Raji (cell line): Measurements from ENCODE around the gene SORCS1.

Experiments used
- POLR2A ChIP-seq: IDR thresholded peaks from 2 replicates; pipeline ENCODE4 v1.6.1; 2011; ENCODE audit warnings: low read depth, low read length, control low read depth; ENCODE audit not compliant: insufficient read depth

The SORCS1 gene

DNA sequence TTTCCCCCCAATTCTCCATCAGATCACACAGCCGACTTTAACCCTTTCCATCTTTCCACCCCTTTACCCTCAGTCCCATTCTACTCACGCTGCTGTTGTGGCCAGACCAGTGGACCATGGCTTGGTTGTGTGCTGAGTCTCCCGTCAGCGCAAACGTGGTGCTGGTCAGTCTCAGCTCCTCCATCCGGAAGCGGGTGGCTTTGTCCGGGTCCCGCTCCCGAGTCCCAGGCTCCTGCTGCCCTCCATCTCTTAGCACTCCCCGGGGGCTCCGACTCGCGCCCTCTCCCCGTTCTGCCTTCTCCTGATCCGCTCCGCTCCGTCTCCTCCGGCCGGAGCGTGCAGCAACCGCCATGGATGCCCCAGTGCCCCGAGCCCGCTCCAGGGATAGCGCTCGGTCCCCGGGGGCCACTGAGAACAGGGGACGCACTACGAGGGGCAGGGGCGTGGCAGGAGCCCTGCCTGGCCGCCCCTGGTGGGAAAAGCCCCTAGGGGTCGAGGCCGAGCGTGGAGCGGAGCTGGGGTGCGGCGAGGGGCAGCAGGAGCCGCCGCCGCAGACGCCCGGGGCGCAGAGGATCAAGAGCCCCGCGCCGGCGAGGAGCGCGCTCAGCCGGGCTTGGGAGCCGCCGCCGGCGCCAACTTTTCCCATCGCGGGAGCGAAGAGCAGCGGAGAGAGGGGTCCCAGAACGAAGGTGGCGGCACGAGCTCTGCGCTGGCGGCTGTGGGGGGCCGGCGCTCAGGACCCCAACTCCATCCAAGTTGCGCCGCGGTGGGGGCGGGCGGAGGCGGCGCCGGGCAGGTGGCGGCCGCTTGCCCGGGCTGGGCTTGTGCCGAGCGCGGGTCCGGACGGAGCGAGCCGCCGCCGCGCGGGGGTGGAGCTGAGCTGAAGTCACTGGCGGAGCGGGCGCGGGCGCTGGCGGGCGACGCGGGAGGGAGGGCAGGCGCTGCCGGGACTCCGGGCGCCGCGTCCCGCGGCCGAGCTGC, at the start of gene SORCS1:
Gene SORCS1 (minus strand): TSS at position 826 of the 981 bp plus-strand sequence.
- no peak for TF ChIP-seq POLR2A

GRCh38 chr10:107214261-107214660, 49.8 kb upstream of the SORCS1 start:
- no peak for TF ChIP-seq POLR2A

GRCh38 chr10:107213861-107214260, 49.4 kb upstream of the SORCS1 start:
- no peak for TF ChIP-seq POLR2A

GRCh38 chr10:107206833-107207232, 42.3 kb upstream of the SORCS1 start:
- TF ChIP-seq POLR2A = no peak

- no peak for TF ChIP-seq POLR2A
Measured at GRCh38 chr10:107169516-107169915, 5.0 kb upstream of the SORCS1 start.

GRCh38 chr10:107168738-107169137, 4.2 kb upstream of the SORCS1 start:
- no peak for TF ChIP-seq POLR2A

- no peak for TF ChIP-seq POLR2A
Measured at GRCh38 chr10:107166403-107166802, 1.9 kb upstream of the SORCS1 start.

- no peak for TF ChIP-seq POLR2A
Measured at GRCh38 chr10:107164992-107165391, 486 bp upstream of the SORCS1 start.

- TF ChIP-seq POLR2A = no peak
Measured at GRCh38 chr10:107163076-107163855, 1.2 kb downstream of the SORCS1 start.

GRCh38 chr10:107160866-107161265, 3.6 kb downstream of the SORCS1 start:
- no peak for TF ChIP-seq POLR2A

GRCh38 chr10:107159871-107160270, 4.6 kb downstream of the SORCS1 start:
- no peak for TF ChIP-seq POLR2A

- TF ChIP-seq POLR2A = no peak
Measured at GRCh38 chr10:107157071-107157470, 7.4 kb downstream of the SORCS1 start.

DNA sequence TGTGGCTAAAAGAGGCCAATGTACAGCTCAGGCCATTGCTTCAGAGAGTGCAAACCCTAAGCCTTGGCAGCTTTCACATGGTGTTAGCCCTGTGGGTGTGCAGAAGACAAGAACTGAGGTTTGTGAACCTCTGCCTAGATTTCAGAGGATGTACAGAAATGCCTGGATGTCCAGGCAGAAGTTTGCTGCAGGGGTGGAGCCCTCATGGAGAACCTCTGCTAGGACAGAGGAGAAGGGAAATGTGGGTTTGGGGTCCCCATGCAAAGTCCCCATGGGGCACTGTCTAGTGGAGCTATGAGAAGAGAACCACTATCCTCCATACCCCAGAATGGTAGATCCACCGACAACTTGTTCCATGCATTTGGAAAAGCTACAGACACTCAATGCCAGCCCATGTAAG, 12.4 kb downstream of the SORCS1 start:
- no peak for TF ChIP-seq POLR2A

GRCh38 chr10:107148906-107149305, 15.6 kb downstream of the SORCS1 start:
- no peak for TF ChIP-seq POLR2A

GRCh38 chr10:107144490-107144889, 20.0 kb downstream of the SORCS1 start:
- no peak for TF ChIP-seq POLR2A
